ENCODE measurements around the gene CDK5RAP2. TPM values are rescaled to one million over a fixed set of nuclear protein-coding genes. Genes with fewer than 3 reads are reported as not detected.
"Not testable (repeated sequence)": the region's sequence is repeated elsewhere in the genome, so short reads cannot be mapped to it uniquely, and the experiment has no call there.

Gene CDK5RAP2
- total RNA-seq, 1 donor: 21.2 TPM

DNA sequence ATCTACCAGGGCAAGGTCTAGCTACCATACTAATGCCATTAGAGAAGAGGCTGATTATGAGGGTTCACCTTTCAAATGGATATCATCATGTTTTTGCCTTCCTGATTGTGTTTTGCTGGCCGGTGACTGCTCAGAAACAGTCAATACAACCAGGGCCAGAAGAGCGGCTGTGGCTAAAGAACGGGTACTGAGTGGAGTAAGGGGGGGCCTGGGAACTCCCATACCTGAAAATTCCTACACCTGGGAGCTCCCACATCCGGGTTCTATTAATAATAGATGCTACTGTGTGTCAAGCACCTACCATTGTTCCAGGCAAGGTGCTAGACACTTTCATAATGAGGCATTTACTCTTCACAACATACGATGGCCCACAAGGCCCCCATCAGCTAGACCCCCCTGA lies 79.2 kb downstream of the CDK5RAP2 start:
- H3K4me3 ChIP-seq (ENCODE audit: low read depth, low read length): no peak overlapping the region
- no peak for DNase-seq (ENCODE audit: low read depth)
- TF ChIP-seq, protein P1, sequence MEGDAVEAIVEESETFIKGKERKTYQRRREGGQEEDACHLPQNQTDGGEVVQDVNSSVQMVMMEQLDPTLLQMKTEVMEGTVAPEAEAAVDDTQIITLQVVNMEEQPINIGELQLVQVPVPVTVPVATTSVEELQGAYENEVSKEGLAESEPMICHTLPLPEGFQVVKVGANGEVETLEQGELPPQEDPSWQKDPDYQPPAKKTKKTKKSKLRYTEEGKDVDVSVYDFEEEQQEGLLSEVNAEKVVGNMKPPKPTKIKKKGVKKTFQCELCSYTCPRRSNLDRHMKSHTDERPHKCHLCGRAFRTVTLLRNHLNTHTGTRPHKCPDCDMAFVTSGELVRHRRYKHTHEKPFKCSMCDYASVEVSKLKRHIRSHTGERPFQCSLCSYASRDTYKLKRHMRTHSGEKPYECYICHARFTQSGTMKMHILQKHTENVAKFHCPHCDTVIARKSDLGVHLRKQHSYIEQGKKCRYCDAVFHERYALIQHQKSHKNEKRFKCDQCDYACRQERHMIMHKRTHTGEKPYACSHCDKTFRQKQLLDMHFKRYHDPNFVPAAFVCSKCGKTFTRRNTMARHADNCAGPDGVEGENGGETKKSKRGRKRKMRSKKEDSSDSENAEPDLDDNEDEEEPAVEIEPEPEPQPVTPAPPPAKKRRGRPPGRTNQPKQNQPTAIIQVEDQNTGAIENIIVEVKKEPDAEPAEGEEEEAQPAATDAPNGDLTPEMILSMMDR (IDR thresholded peaks at IDR 0.05; ENCODE audit: insufficient read depth, low read depth, low read length): no peak

GRCh38 chr9:120497865-120498264 lies 82.1 kb downstream of the CDK5RAP2 start:
- DNase-seq (ENCODE audit: low read depth); H3K4me3 ChIP-seq (ENCODE audit: low read depth, low read length): not testable (repeated sequence)

- not testable (repeated sequence) for H3K4me3 ChIP-seq (ENCODE audit: low read depth, low read length)
Measured at GRCh38 chr9:120496438-120496837, 83.5 kb downstream of the CDK5RAP2 start.

DNA sequence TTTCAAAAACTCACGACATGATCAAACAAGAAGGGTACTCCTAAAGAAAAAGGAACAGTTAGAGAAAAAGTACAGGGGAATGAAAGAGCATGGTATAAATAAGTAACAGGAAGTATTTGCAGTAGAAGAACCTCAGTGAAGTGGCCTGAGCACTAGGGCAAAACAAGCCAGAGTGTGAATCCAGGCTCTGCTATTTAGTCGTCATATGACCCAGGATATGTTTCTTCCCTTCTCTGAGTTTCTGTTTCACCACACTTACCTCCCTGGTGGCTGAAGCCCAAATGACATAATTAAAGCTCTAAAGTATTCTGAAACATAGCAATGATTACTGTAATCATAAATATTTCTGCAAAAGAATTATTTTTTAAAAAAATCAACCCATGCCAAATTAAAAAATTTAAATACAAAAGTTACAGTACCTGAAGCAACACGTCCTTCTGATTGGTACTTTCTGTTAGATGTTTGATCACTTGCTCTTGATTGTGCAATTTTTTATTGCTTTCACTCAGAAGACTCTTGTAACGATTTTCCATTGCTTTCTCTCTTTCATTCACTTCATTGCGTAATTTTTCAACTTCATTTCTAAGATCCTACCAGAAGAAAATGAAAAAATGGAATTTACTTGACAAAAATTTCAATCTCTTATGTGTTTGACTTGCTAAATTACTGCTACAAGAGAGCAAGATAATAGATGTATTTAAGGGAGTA lies 88.9 kb downstream of the CDK5RAP2 start:
- TF ChIP-seq, protein P1 (IDR thresholded peaks at IDR 0.05; ENCODE audit: insufficient read depth, low read depth, low read length): no peak
- peak; percentile 63 for DNase-seq (ENCODE audit: low read depth)
- H3K4me3 ChIP-seq (ENCODE audit: low read depth, low read length): no peak overlapping the region

More at GRCh38 chr9:120496438-120496837, 83.5 kb downstream of the CDK5RAP2 start:
- DNase-seq (ENCODE audit: low read depth): not testable (repeated sequence)

DNA sequence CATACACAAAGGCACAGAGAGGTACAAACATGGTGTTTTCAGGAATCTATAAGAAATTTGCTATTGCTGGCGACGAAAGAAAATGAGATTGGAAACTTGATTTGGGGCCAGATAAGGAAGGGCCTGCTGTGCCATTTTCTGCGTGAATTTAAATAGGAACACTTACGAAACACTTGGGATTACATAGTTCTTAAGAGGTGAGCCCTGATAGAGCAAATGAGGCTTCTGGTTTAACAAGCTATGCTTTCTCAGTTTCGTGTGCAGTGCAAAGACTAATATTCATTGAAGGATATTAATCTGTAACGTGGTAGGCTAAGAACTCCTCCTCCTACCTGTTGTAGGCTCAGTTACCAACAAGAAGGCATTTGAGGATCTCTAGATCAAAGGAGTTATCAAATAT lies 93.1 kb downstream of the CDK5RAP2 start:
- TF ChIP-seq, protein P1 (IDR thresholded peaks at IDR 0.05; ENCODE audit: insufficient read depth, low read depth, low read length): no peak
- H3K4me3 ChIP-seq (ENCODE audit: low read depth, low read length): no peak overlapping the region
- DNase-seq (ENCODE audit: low read depth): no peak

DNA sequence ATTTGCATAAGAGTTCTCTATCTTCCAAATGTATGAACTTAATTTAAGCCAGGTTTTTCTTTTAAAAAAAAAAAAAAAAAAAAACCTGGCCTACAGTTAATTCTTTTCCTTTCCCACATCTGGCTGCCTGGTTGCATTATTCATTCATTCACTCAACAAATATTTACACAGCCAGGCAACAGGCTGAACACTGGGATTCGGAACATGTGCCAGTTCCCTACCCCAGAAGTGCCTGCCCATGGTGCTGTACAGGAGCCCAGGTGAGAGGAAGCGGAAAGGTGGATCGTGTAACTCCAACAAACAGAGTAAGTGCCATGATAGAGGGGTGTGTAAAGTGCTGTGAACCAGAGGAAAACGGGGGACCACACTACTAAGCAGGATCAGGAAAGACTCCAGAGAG lies 93.6 kb downstream of the CDK5RAP2 start:
- DNase-seq (ENCODE audit: low read depth): no peak
- no peak overlapping the region for H3K4me3 ChIP-seq (ENCODE audit: low read depth, low read length)
- TF ChIP-seq, protein P1 (IDR thresholded peaks at IDR 0.05; ENCODE audit: insufficient read depth, low read depth, low read length): no peak

GRCh38 chr9:120485788-120486187 lies 94.2 kb downstream of the CDK5RAP2 start:
- no peak overlapping the region for H3K4me3 ChIP-seq (ENCODE audit: low read depth, low read length)
- DNase-seq (ENCODE audit: low read depth): no peak
- TF ChIP-seq, protein P1 (IDR thresholded peaks at IDR 0.05; ENCODE audit: insufficient read depth, low read depth, low read length): no peak

- TF ChIP-seq, protein P1 (IDR thresholded peaks at IDR 0.05; ENCODE audit: insufficient read depth, low read depth, low read length): no peak
- no peak overlapping the region for H3K4me3 ChIP-seq (ENCODE audit: low read depth, low read length)
- no peak for DNase-seq (ENCODE audit: low read depth)
Measured at GRCh38 chr9:120484162-120484561, 95.8 kb downstream of the CDK5RAP2 start.
